Testis (tissue), 3 donors: ENCODE measurements around the gene PLA2G4E. TPM values are rescaled to one million over a fixed set of nuclear protein-coding genes. Genes with fewer than 3 reads are reported as not detected.

ENCODE experiments used
- DNase-seq: peaks from one replicate; pipeline ENCODE4 v3.0.0-alpha.2; 2019
- H3K27ac ChIP-seq, 2 donors: fragments of 200-600 bp; sonication (generic); one replicate each; pipeline ENCODE4 v1.5.1; 2019
- H3K27me3 ChIP-seq: fragments of 200-600 bp; sonication (generic); one replicate; pipeline ENCODE4 v1.5.1; 2019
- H3K36me3 ChIP-seq: fragments of 200-600 bp; sonication (generic); one replicate; pipeline ENCODE4 v1.5.1; 2017; ENCODE audit warnings: low read depth; ENCODE audit errors: missing control alignments
- H3K4me1 ChIP-seq: fragments of 200-600 bp; sonication (generic); one replicate; pipeline ENCODE4 v1.5.1; 2019
- H3K4me3 ChIP-seq, 2 donors: fragments of 200-600 bp; sonication (generic); one replicate each; pipeline ENCODE4 v1.5.1; 2017 to 2019
- H3K9me3 ChIP-seq: fragments of 200-600 bp; sonication (generic); one replicate; pipeline ENCODE4 v1.5.1; 2017
- POLR2A ChIP-seq: fragments of 450-650 bp; IDR thresholded peaks from one replicate; pipeline ENCODE4 v1.6.1; 2017; ENCODE audit warnings: antibody characterized with exemption, mild to moderate bottlenecking, moderate library complexity
- WGBS, 2 donors: methylation state at CpG; one replicate each; pipeline ENCODE4 v1.1.5; 2018; 5-methylcytosine and 5-hydroxymethylcytosine counted together
- intact Hi-C: fragments of 100-400 bp; cut with DNase I; formaldehyde crosslinking; loops from one replicate; pipeline ENCODE4 v1.15.1; 2023; ENCODE audit warnings: low total_unique reads
- polyA plus RNA-seq: library from polyadenylated mRNA; stranded (reverse); fragments of 350-450 nt; fragmentation: Illumina TruSeq; extraction: RNeasy Lipid Tissue Mini Kit (QIAGEN cat#74804); gene quantifications from one replicate; pipeline ENCODE4 v1.2.3, GENCODE V29; 2014; ENCODE audit warnings: low read depth, low replicate concordance; ENCODE audit not compliant: insufficient read depth
- total RNA-seq, 2 donors: library from RNA; depleted of rRNA; stranded (reverse); fragments of >200 nt; gene quantifications; one replicate each; pipeline ENCODE4 v1.2.3, GENCODE V29; 2016
- TF ChIP-seq, protein P1 (sequence below), 3 experiments: fragments of 450-650 bp in 2 of 3; fragments of 200-600 bp in 1 of 3; sonication (generic) in 1 of 3; IDR thresholded peaks; one replicate each; pipeline ENCODE4 v1.5.1; 2016 to 2019; ENCODE audit warnings: antibody characterized with exemption in 3 of 3, mild to moderate bottlenecking in 2 of 3, moderate library complexity in 1 of 3

Gene PLA2G4E
- total and polyA plus RNA-seq, 3 donors from 2014 or later = 0.31 to 0.71 (median 0.67) TPM

DNA sequence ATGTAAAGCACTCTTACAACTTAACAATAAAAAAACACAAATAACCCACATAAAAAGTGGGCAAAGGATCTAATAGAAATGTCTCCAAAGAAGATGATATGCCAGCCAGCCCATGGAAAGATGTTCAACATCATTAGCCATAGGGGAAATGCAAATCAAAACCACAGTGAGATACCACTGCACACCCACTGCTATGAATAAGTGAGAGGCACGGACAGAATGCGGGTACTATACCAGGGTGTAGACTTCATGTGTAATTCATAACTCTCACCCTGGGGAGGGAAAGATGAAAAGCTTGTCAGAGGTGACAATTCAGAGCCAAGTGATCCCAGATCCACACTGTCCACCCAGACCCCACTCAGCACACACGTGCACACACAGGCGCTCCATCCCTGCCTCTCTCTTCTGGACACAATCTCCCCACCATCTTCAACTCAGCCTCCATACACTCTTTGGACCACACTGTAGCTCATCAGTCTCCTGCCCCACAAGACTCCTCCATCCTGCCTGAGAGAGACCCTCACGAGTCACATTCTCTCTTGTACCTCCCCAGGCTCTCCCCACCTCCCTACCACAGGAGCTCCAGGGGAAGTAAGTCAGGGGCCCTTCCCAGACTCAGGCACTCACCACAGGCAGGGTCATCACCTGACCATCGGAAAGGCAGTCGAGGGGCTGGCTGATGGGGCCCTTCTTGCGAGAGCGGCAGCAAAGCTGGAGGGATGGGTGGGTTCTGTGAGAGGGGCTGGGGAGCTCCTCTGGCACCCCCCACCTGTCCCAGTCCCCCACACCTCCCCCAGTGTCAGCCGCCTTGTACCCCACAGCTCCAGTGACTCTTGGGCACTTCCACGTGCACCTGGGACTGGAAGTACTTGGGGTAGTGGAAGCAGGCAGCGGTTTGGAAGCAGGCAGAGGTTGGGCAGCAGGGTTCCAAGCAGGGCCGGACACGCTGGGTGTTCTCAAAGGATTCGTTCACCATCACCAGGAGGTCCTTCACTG is 21.3 kb downstream of the PLA2G4E start:
- no peak for DNase-seq
- H3K4me1 ChIP-seq = no peaks in the 10 kb centered on the region
- no peak for TF ChIP-seq POLR2A
- TF ChIP-seq, protein P1, sequence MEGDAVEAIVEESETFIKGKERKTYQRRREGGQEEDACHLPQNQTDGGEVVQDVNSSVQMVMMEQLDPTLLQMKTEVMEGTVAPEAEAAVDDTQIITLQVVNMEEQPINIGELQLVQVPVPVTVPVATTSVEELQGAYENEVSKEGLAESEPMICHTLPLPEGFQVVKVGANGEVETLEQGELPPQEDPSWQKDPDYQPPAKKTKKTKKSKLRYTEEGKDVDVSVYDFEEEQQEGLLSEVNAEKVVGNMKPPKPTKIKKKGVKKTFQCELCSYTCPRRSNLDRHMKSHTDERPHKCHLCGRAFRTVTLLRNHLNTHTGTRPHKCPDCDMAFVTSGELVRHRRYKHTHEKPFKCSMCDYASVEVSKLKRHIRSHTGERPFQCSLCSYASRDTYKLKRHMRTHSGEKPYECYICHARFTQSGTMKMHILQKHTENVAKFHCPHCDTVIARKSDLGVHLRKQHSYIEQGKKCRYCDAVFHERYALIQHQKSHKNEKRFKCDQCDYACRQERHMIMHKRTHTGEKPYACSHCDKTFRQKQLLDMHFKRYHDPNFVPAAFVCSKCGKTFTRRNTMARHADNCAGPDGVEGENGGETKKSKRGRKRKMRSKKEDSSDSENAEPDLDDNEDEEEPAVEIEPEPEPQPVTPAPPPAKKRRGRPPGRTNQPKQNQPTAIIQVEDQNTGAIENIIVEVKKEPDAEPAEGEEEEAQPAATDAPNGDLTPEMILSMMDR (IDR thresholded peaks at IDR 0.05) = no peak
- H3K27ac ChIP-seq = no peak overlapping the region
- H3K4me3 ChIP-seq = no peak overlapping the region
- H3K36me3 ChIP-seq = no peaks in the 10 kb centered on the region
- intact Hi-C loops = no loop called here
- no peaks in the 10 kb centered on the region for H3K9me3 ChIP-seq
- WGBS, 2 donors = 83 to 91% methylated on average over 9 to 15 of the region's 15 CpGs
- H3K27me3 ChIP-seq = no peaks in the 10 kb centered on the region

DNA sequence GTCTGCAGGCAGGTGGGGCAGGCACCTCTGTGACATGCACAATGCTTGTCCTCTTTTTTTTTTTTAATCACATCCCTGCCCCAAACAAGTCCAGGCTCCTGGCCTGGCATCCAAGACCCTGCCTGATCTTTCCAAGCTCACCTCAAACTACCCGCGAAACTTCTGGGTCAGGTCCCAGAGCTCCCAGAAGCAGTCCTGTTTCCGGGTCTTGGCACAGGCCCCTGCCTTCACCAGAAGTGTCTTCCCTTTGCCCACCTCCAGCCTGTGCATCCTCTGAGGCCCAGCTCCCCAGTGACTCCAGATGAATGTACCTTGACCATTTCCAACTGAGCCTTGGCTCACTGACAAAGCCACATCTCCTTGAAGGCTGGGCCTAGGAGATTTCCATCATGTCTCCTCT is 23.0 kb downstream of the PLA2G4E start:
- no peak for DNase-seq

DNA sequence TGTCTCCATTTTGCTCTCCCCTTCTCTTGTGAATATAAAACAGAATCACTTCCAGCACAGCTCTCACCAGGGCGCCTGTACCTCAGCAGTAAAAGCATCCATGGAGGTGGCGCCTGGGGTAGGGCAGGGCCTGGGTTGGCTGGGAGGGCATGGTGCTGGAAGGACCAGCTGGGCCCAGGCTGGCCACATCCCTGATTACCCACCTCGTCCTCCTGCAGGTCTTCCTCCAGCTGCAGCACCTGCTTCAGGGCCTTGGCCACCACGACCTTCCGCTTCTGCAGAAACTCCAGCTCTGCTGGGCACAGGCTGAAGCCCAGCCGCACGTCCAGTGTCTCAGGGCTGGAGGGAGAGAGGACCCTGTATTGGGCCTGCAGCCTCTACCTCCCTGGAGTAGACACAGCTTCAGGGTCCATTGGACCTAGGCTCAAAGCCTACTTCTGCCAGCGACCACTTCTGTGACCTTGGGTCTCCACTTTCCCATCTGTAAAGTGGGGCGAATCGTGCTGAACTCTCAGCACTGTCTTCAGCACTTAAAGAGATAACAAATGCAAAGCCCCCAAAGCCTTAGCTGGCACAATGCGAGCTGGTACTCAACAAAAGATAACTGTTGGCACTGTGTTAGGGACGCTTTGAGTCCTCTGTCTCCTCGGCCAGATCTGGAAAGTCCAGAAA is 23.8 kb downstream of the PLA2G4E start:
- intact Hi-C loops = no loop called here
- Histone ChIP-seq H3K4me3 (no peak overlapping the region), H3K27me3 (no peaks in the 10 kb centered on the region), H3K4me1 (no peaks in the 10 kb centered on the region), H3K9me3 (no peaks in the 10 kb centered on the region), H3K27ac (no peak overlapping the region), H3K36me3 (no peaks in the 10 kb centered on the region)
- TF ChIP-seq POLR2A = no peak
- TF ChIP-seq, protein P1 (IDR thresholded peaks at IDR 0.05) = no peak
- no peak for DNase-seq
- 80 to 88% methylated on average over 5 to 13 of the region's 13 CpGs for WGBS, 2 donors

More for the DNA sequence above, 23.0 kb downstream of the PLA2G4E start:
- Histone ChIP-seq H3K36me3 (no peaks in the 10 kb centered on the region), H3K4me1 (no peaks in the 10 kb centered on the region), H3K27ac (no peak overlapping the region), H3K27me3 (no peaks in the 10 kb centered on the region), H3K4me3 (no peak overlapping the region), H3K9me3 (no peaks in the 10 kb centered on the region)
- 51 to 92% methylated on average over 3 of the region's 3 CpGs for WGBS, 2 donors
- intact Hi-C loops = no loop called here
- TF ChIP-seq, protein P1 (IDR thresholded peaks at IDR 0.05) = no peak
- no peak for TF ChIP-seq POLR2A

DNA sequence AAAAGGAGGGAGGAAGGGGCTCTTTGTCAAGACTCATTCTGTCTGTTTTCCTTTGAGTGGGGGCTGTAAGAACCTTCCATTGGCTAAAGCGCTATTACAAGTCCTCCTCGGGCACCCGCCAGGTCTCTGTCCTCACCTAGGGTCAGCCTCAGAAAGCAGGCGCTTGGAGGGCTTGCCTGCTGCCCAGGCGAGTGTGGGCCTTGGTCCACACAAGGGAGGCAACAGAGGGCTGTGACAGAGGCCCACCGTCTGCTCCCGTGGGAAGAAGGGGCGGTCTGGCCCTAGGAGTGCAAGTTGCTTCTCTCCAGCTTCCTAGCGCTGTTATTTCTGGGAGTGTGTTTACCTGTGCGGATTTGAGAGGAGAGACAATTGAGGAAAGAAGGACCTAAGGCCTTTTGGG is 24.5 kb downstream of the PLA2G4E start:
- Histone ChIP-seq H3K36me3 (no peaks in the 10 kb centered on the region), H3K4me3 (no peak overlapping the region), H3K9me3 (no peaks in the 10 kb centered on the region), H3K4me1 (no peaks in the 10 kb centered on the region), H3K27ac (no peak overlapping the region), H3K27me3 (no peaks in the 10 kb centered on the region)
- TF ChIP-seq, protein P1 (IDR thresholded peaks at IDR 0.05) = no peak
- no peak for TF ChIP-seq POLR2A
- 93 to 96% methylated on average over 10 of the region's 10 CpGs for WGBS, 2 donors
- DNase-seq = no peak
- intact Hi-C loops = no loop called here
